ENCODE measurements around the gene TRAF6. TPM values are rescaled to one million over a fixed set of nuclear protein-coding genes. Genes with fewer than 3 reads are reported as not detected.
"Not testable (repeated sequence)": the region's sequence is repeated elsewhere in the genome, so short reads cannot be mapped to it uniquely, and the experiment has no call there.

Gene TRAF6
- total RNA-seq, 1 experiment from 2014 or later, result 4.0 TPM

DNA sequence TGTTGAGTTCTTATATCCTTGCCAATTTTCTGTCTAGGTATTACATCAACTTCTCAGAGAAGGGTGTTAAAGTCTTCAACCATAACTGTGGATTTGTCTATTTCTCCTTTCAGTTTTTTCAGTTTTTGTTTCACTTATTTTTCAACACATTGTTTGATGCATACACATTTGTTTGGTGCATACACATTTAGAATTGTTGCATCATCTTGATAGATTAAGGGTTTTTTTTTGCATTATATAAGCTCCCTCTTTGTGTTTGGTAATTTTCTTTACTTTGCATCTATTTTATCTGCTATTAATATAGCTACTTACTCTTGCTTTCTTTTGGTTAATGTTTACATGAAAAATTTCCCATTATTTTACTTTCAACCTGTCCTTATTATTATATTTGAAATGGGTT lies 20.8 kb upstream of the TRAF6 start:
- Histone ChIP-seq H3K9ac (ENCODE audit: low read length) (no peak overlapping the region), H3K4me2 (ENCODE audit: low read length) (no peak overlapping the region), H3K27ac (ENCODE audit: low read length) (no peak overlapping the region), H3K27me3 (ENCODE audit: low read length) (peaks cover 6% of the 10 kb centered on the region; the same call in 1 of the 2 replicates), H3K4me1 (ENCODE audit: insufficient read depth, low read length) (no peaks in the 10 kb centered on the region), H3K9me2 (replicated peaks; ENCODE audit: low read length) (no peaks in the 10 kb centered on the region), H4K20me1 (ENCODE audit: low read length) (no peaks in the 10 kb centered on the region), H3K79me2 (ENCODE audit: low read length) (no peaks in the 10 kb centered on the region), H2AFZ (ENCODE audit: low read length) (no peak overlapping the region), H3K9me3 (ENCODE audit: low read length) (no peaks in the 10 kb centered on the region), H3K36me3 (ENCODE audit: low read depth, low read length) (no peaks in the 10 kb centered on the region), H3F3A (ENCODE audit: low read length, unreplicated experiment) (no peaks in the 10 kb centered on the region), H3K4me3 (ENCODE audit: low read length) (no peak overlapping the region)
- BruUV-seq (replicated peaks), result no TSS peak
- no peak for DNase-seq
- CTCF ChIA-PET, result no interaction called here
- intact Hi-C loops (cut with micrococcal nuclease), result no loop called here
- ATAC-seq, result no peak
- POLR2A ChIA-PET (ENCODE audit: unreplicated experiment), result no interaction called here
- no peak for TF ChIP-seq EZH2phosphoT487 (IDR thresholded peaks at IDR 0.05; ENCODE audit: borderline replicate concordance, low read length)
- no peak for TF ChIP-seq EZH2 (IDR thresholded peaks at IDR 0.05; ENCODE audit: low read length, unreplicated experiment)
- TF ChIP-seq, protein P1, sequence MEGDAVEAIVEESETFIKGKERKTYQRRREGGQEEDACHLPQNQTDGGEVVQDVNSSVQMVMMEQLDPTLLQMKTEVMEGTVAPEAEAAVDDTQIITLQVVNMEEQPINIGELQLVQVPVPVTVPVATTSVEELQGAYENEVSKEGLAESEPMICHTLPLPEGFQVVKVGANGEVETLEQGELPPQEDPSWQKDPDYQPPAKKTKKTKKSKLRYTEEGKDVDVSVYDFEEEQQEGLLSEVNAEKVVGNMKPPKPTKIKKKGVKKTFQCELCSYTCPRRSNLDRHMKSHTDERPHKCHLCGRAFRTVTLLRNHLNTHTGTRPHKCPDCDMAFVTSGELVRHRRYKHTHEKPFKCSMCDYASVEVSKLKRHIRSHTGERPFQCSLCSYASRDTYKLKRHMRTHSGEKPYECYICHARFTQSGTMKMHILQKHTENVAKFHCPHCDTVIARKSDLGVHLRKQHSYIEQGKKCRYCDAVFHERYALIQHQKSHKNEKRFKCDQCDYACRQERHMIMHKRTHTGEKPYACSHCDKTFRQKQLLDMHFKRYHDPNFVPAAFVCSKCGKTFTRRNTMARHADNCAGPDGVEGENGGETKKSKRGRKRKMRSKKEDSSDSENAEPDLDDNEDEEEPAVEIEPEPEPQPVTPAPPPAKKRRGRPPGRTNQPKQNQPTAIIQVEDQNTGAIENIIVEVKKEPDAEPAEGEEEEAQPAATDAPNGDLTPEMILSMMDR (conservative IDR thresholded peaks at IDR 0.05; ENCODE audit: low read depth, low read length), result no peak

DNA sequence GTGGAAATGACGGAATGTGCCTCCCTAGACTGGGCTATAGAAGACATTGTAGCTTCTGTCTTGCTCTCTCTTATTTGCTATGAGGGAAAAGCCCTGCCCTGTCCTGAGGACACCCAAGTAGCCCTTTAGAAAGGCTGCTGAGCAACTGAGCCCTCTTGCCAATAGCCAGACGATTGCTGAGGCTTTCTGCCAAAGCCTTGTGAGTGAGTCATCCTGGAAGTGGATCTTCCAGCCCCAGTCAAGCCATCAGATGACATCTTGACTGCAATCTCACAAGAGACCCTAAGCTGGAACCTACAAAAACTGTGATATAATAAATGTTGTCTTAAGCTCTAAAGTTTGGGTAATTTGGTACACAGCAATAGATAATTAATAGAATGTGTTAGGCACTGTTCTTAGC lies 3.9 kb upstream of the TRAF6 start:
- no peak overlapping the region for H3K9ac ChIP-seq (ENCODE audit: low read length)
- H3K4me3 ChIP-seq (ENCODE audit: low read length), result no peak overlapping the region
- no peak overlapping the region for H3K4me2 ChIP-seq (ENCODE audit: low read length)
- TF ChIP-seq, protein P1 (conservative IDR thresholded peaks at IDR 0.05; ENCODE audit: low read depth, low read length), result no peak
- no peak for TF ChIP-seq EZH2phosphoT487 (IDR thresholded peaks at IDR 0.05; ENCODE audit: borderline replicate concordance, low read length)
- no peak for TF ChIP-seq EZH2 (IDR thresholded peaks at IDR 0.05; ENCODE audit: low read length, unreplicated experiment)
- DNase-seq (no peak), ATAC-seq (no peak)
- H3K9me3 ChIP-seq (ENCODE audit: low read length), result no peaks in the 10 kb centered on the region
- BruUV-seq (replicated peaks), result no TSS peak
- ChIA-PET POLR2A (ENCODE audit: unreplicated experiment) (no interaction called here), CTCF (no interaction called here)
- intact Hi-C loops (cut with micrococcal nuclease), result no loop called here
- H3K36me3 ChIP-seq (ENCODE audit: low read depth, low read length), result no peaks in the 10 kb centered on the region
- peaks cover 4% of the 10 kb centered on the region; the same call in 1 of the 2 replicates for H3K4me1 ChIP-seq (ENCODE audit: insufficient read depth, low read length)
- no peaks in the 10 kb centered on the region for H3K27me3 ChIP-seq (ENCODE audit: low read length)
- H4K20me1 ChIP-seq (ENCODE audit: low read length), result peaks cover 8% of the 10 kb centered on the region; the same call in 1 of the 2 replicates
- H3K27ac ChIP-seq (ENCODE audit: low read length), result no peak overlapping the region
- no peaks in the 10 kb centered on the region for H3K9me2 ChIP-seq (replicated peaks; ENCODE audit: low read length)
- no peaks in the 10 kb centered on the region for H3F3A ChIP-seq (ENCODE audit: low read length, unreplicated experiment)
- no peak overlapping the region for H2AFZ ChIP-seq (ENCODE audit: low read length)
- peaks cover 8% of the 10 kb centered on the region for H3K79me2 ChIP-seq (ENCODE audit: low read length)

DNA sequence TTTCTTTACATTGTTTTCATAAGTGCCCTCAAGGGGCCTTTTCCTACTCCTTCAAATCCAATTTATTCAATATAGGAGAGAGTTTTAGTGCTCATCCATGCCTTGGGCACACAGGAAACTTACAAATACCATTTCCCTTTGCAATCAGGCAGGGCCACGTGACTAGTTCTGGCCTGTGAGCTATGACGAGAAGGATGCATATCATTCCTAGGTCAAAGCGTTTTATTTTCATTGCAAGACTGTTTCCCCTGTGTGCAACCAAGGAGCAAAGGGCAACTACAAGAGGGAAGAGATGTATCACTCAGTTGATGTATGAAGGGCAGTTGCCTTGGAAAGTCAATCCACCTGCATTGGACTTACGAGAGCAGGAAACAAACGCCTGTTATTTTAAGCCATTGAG lies 1.9 kb upstream of the TRAF6 start:
- H3K27ac ChIP-seq (ENCODE audit: low read length), result no peak overlapping the region
- H3F3A ChIP-seq (ENCODE audit: low read length, unreplicated experiment), result no peaks in the 10 kb centered on the region
- H3K9me2 ChIP-seq (replicated peaks; ENCODE audit: low read length), result no peaks in the 10 kb centered on the region
- TF ChIP-seq, protein P1 (conservative IDR thresholded peaks at IDR 0.05; ENCODE audit: low read depth, low read length), result no peak
- TF ChIP-seq EZH2phosphoT487 (IDR thresholded peaks at IDR 0.05; ENCODE audit: borderline replicate concordance, low read length), result no peak
- TF ChIP-seq EZH2 (IDR thresholded peaks at IDR 0.05; ENCODE audit: low read length, unreplicated experiment), result no peak
- no peaks in the 10 kb centered on the region for H3K27me3 ChIP-seq (ENCODE audit: low read length)
- POLR2A ChIA-PET (ENCODE audit: unreplicated experiment), result no interaction called here
- DNase-seq, result no peak
- no TSS peak for BruUV-seq (replicated peaks)
- intact Hi-C loops (cut with micrococcal nuclease), result no loop called here
- H3K9ac ChIP-seq (ENCODE audit: low read length), result no peak overlapping the region
- no peaks in the 10 kb centered on the region for H3K36me3 ChIP-seq (ENCODE audit: low read depth, low read length)
- peaks cover 21% of the 10 kb centered on the region for H3K79me2 ChIP-seq (ENCODE audit: low read length)
- peaks cover 19% of the 10 kb centered on the region; the same call in 1 of the 2 replicates for H4K20me1 ChIP-seq (ENCODE audit: low read length)
- H2AFZ ChIP-seq (ENCODE audit: low read length), result no peak overlapping the region
- CTCF ChIA-PET, result no interaction called here
- H3K4me1 ChIP-seq (ENCODE audit: insufficient read depth, low read length), result peaks cover 11% of the 10 kb centered on the region; the same call in 1 of the 2 replicates
- no peak for ATAC-seq
- H3K4me3 ChIP-seq (ENCODE audit: low read length), result no peak overlapping the region
- no peaks in the 10 kb centered on the region for H3K9me3 ChIP-seq (ENCODE audit: low read length)
- no peak overlapping the region for H3K4me2 ChIP-seq (ENCODE audit: low read length)

DNA sequence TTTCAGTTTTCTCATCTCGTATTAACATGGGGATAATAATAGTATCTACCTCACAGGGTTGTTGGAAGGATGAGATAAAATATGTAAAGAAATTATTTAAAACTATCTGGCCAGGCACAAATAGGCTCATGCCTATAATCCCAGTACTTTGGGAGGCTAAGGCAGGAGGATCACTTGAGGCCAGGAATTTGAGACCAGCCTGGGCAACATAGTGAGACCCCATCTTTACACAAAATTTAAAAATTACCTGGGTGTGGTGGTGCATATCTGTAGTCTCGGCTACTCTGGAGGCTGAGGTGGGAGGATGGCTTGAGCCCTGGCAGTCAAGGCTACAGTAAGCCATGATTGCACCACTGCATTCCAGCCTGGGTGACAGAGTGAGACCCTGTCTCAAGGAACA lies 990 bp upstream of the TRAF6 start:
- H2AFZ ChIP-seq (ENCODE audit: low read length), result peak overlapping the region; percentile 99
- peaks cover 28% of the 10 kb centered on the region for H3K79me2 ChIP-seq (ENCODE audit: low read length)
- peak overlapping the region; percentile 92 for H3K4me3 ChIP-seq (ENCODE audit: low read length)
- POLR2A ChIA-PET (ENCODE audit: unreplicated experiment); H3K9ac ChIP-seq (ENCODE audit: low read length); H3F3A ChIP-seq (ENCODE audit: low read length, unreplicated experiment); ATAC-seq; CTCF ChIA-PET; BruUV-seq (replicated peaks); H3K9me3 ChIP-seq (ENCODE audit: low read length); H3K27me3 ChIP-seq (ENCODE audit: low read length); H3K36me3 ChIP-seq (ENCODE audit: low read depth, low read length); H3K9me2 ChIP-seq (replicated peaks; ENCODE audit: low read length); H3K27ac ChIP-seq (ENCODE audit: low read length); DNase-seq: not testable (repeated sequence)
- peak overlapping the region; percentile 94 for H3K4me2 ChIP-seq (ENCODE audit: low read length)
- intact Hi-C loops (cut with micrococcal nuclease), result loop anchor here (2.0 kb wide), 1 partner anchor 84 kb away; the partner anchor contains the start of gene IFTAP
- peaks cover 23% of the 10 kb centered on the region; the same call in 1 of the 2 replicates for H4K20me1 ChIP-seq (ENCODE audit: low read length)
- H3K4me1 ChIP-seq (ENCODE audit: insufficient read depth, low read length), result peaks cover 11% of the 10 kb centered on the region; the same call in 1 of the 2 replicates

Measured in PC-3 (cell line).